CD8-positive, alpha-beta memory T cell (primary cell): Measurements from ENCODE around the gene IL1F10. TPM values are rescaled to one million over a fixed set of nuclear protein-coding genes. Genes with fewer than 3 reads are reported as not detected.
A peak's percentile ranks its signal among the peaks of the same experiment; 100 is the strongest.

Experiments used
- CTCF ChIA-PET: fragments of 350-600 bp; sonication (Branson Sonifier 250); formaldehyde crosslinking; loops from one replicate; lab custom pipeline; 2021; ENCODE audit warnings: antibody characterized with exemption; lab: Charles Lee
- POLR2A ChIA-PET: fragments of 350-600 bp; sonication (Branson Sonifier 250); formaldehyde crosslinking; loops from one replicate; lab custom pipeline; 2021; ENCODE audit warnings: antibody characterized with exemption; lab: Charles Lee
- DNase-seq, 5 donors: peaks; one replicate each; pipeline versions ENCODE4 v3.0.0 to v3.0.0-alpha.2; 2020 to 2022; ENCODE audit warnings: mixed read lengths in 1 of 5
- H3K27ac ChIP-seq: one replicate; pipeline ENCODE4 v1.7.0; 2013; ENCODE audit warnings: low read depth, mild to moderate bottlenecking, low read length, moderate library complexity
- H3K27me3 ChIP-seq: 2 replicates; pipeline ENCODE4 v1.7.0; 2013; ENCODE audit warnings: low read length, mild to moderate bottlenecking; ENCODE audit not compliant: insufficient read depth, poor library complexity, severe bottlenecking
- H3K36me3 ChIP-seq: 2 replicates; pipeline ENCODE4 v1.7.0; 2013; ENCODE audit warnings: mild to moderate bottlenecking, low read length, moderate library complexity; ENCODE audit not compliant: insufficient read depth
- H3K4me1 ChIP-seq: 2 replicates; pipeline ENCODE4 v1.7.0; 2013; ENCODE audit warnings: mild to moderate bottlenecking, low read length, moderate library complexity; ENCODE audit not compliant: insufficient read depth
- H3K4me3 ChIP-seq: 2 replicates; pipeline ENCODE4 v1.7.0; 2013; ENCODE audit warnings: mild to moderate bottlenecking, low read length
- H3K9me3 ChIP-seq: 2 replicates; pipeline ENCODE4 v1.7.0; 2013; ENCODE audit warnings: mild to moderate bottlenecking, low read length
- H3K27ac Mint-ChIP-seq, 8 donors: one replicate each; pipeline ENCODE4 v1.8.0; 2020 to 2021; ENCODE audit warnings: mixed read lengths in 8 of 8, mild to moderate bottlenecking in 6 of 8, inconsistent platforms in 3 of 8, moderate library complexity in 3 of 8
- H3K27me3 Mint-ChIP-seq, 2 donors: one replicate each; pipeline ENCODE4 v1.8.0; 2020 to 2021; ENCODE audit warnings: mixed read lengths in 2 of 2, mild to moderate bottlenecking in 1 of 2, moderate library complexity in 1 of 2
- H3K36me3 Mint-ChIP-seq, 3 donors: one replicate each; pipeline ENCODE4 v1.8.0; 2020 to 2021; ENCODE audit warnings: mixed read lengths in 3 of 3, inconsistent platforms in 1 of 3, mild to moderate bottlenecking in 1 of 3
- H3K4me1 Mint-ChIP-seq, 3 donors: one replicate each; pipeline ENCODE4 v1.8.0; 2020 to 2021; ENCODE audit warnings: mixed read lengths in 3 of 3, inconsistent platforms in 1 of 3, mild to moderate bottlenecking in 1 of 3
- H3K4me3 Mint-ChIP-seq, 7 donors: one replicate each; pipeline ENCODE4 v1.8.0; 2020 to 2021; ENCODE audit warnings: mixed read lengths in 7 of 7, mild to moderate bottlenecking in 6 of 7, moderate library complexity in 4 of 7, inconsistent platforms in 2 of 7
- H3K9me3 Mint-ChIP-seq, 5 donors: one replicate each; pipeline ENCODE4 v1.8.0; 2020 to 2022; ENCODE audit warnings: mixed read lengths in 5 of 5, mild to moderate bottlenecking in 3 of 5, moderate library complexity in 2 of 5, inconsistent platforms in 1 of 5
- polyA plus RNA-seq: library from polyadenylated mRNA; unstranded; fragments of 300-500 nt; fragmentation: Illumina TruSeq; gene quantifications from one replicate; pipeline ENCODE4 v1.2.3, GENCODE V29; 2021
- total RNA-seq, 2 experiments: library from RNA; stranded (reverse); gene quantifications; one replicate each; pipeline ENCODE4 v1.2.3, GENCODE V29; 2021

IL1F10 gene
- total and polyA plus RNA-seq, 3 experiments from 2014 or later = not detected

- Mint-ChIP-seq H3K4me3 (peak overlapping the region; percentile 6 to 70 (median 66)), H3K9me3 (peaks cover 0 to 17% (median 4%) of the 10 kb centered on the region in 5 donors), H3K27me3 (peaks cover 7 to 14% of the 10 kb centered on the region in 2 donors), H3K27ac (peak overlapping the region in 7 of 8 donors; percentile 8 to 65 (median 23)), H3K4me1 (peaks cover 11 to 12% (median 12%) of the 10 kb centered on the region in 3 donors), H3K36me3 (peaks cover 0 to 9% (median 0%) of the 10 kb centered on the region in 3 donors)
- no peaks in the 10 kb centered on the region for H3K27me3 ChIP-seq
- peaks cover 5% of the 10 kb centered on the region for H3K4me1 ChIP-seq
- no peak overlapping the region for H3K27ac ChIP-seq
- no peaks in the 10 kb centered on the region for H3K36me3 ChIP-seq
- peak overlapping the region; percentile 32 for H3K4me3 ChIP-seq
- no peaks in the 10 kb centered on the region for H3K9me3 ChIP-seq
- POLR2A ChIA-PET = no interaction called here
- DNase-seq = peak in 1 of 5 donors; percentile 28
- CTCF ChIA-PET = no interaction called here
Measured at GRCh38 chr2:113098041-113098440, 30.3 kb downstream of the IL1F10 start.

GRCh38 chr2:113098532-113098931 is 30.8 kb downstream of the IL1F10 start:
- H3K4me3 Mint-ChIP-seq = peak overlapping the region in 5 of 7 donors; percentile 6 to 70 (median 66)
- H3K36me3 ChIP-seq = no peaks in the 10 kb centered on the region
- H3K27ac Mint-ChIP-seq = peak overlapping the region in 4 of 8 donors; percentile 8 to 64 (median 29)
- no peak for DNase-seq
- peaks cover 0 to 9% (median 0%) of the 10 kb centered on the region in 3 donors for H3K36me3 Mint-ChIP-seq
- H3K4me3 ChIP-seq = peak overlapping the region; percentile 32
- ChIA-PET CTCF (no interaction called here), POLR2A (no interaction called here)
- H3K27me3 Mint-ChIP-seq = peaks cover 6 to 14% of the 10 kb centered on the region in 2 donors
- peaks cover 0 to 17% (median 4%) of the 10 kb centered on the region in 5 donors for H3K9me3 Mint-ChIP-seq
- H3K4me1 Mint-ChIP-seq = peaks cover 11 to 12% (median 12%) of the 10 kb centered on the region in 3 donors
- no peak overlapping the region for H3K27ac ChIP-seq
- H3K27me3 ChIP-seq = no peaks in the 10 kb centered on the region
- H3K9me3 ChIP-seq = no peaks in the 10 kb centered on the region
- peaks cover 5% of the 10 kb centered on the region for H3K4me1 ChIP-seq

- Mint-ChIP-seq H3K27me3 (peaks cover 0 to 4% of the 10 kb centered on the region in 2 donors), H3K9me3 (peaks cover 0 to 7% (median 0%) of the 10 kb centered on the region in 5 donors), H3K36me3 (peaks cover 0 to 9% (median 1%) of the 10 kb centered on the region in 3 donors), H3K4me1 (peaks cover 11 to 12% (median 12%) of the 10 kb centered on the region in 3 donors), H3K27ac (no peak overlapping the region), H3K4me3 (no peak overlapping the region)
- ChIA-PET POLR2A (no interaction called here), CTCF (no interaction called here)
- Histone ChIP-seq H3K4me1 (peaks cover 5% of the 10 kb centered on the region), H3K9me3 (no peaks in the 10 kb centered on the region), H3K4me3 (no peak overlapping the region), H3K36me3 (no peaks in the 10 kb centered on the region), H3K27me3 (no peaks in the 10 kb centered on the region), H3K27ac (no peak overlapping the region)
- DNase-seq = no peak
Measured at GRCh38 chr2:113102133-113102532, 34.4 kb downstream of the IL1F10 start.

- peaks cover 0 to 5% of the 10 kb centered on the region in 2 donors for H3K27me3 Mint-ChIP-seq
- H3K4me1 Mint-ChIP-seq = peaks cover 2 to 3% (median 3%) of the 10 kb centered on the region in 3 donors
- no peak overlapping the region for H3K27ac Mint-ChIP-seq
- H3K4me3 ChIP-seq = no peak overlapping the region
- H3K36me3 Mint-ChIP-seq = peaks cover 0 to 9% (median 1%) of the 10 kb centered on the region in 3 donors
- CTCF ChIA-PET = no interaction called here
- H3K9me3 ChIP-seq = no peaks in the 10 kb centered on the region
- peaks cover 2% of the 10 kb centered on the region for H3K4me1 ChIP-seq
- peaks cover 0 to 2% (median 0%) of the 10 kb centered on the region in 5 donors for H3K9me3 Mint-ChIP-seq
- POLR2A ChIA-PET = no interaction called here
- no peaks in the 10 kb centered on the region for H3K36me3 ChIP-seq
- no peaks in the 10 kb centered on the region for H3K27me3 ChIP-seq
- H3K27ac ChIP-seq = no peak overlapping the region
- DNase-seq = no peak
- no peak overlapping the region for H3K4me3 Mint-ChIP-seq
Measured at GRCh38 chr2:113103277-113103676, 35.5 kb downstream of the IL1F10 start.

- CTCF ChIA-PET = interaction anchor here (1.0 to 1.5 kb wide), 2 partner anchors 24 to 32 kb away, joined by 3 read pairs; no protein-coding TSS in a partner anchor
- H3K27ac Mint-ChIP-seq = no peak overlapping the region
Measured at GRCh38 chr2:113104054-113104611, 36.4 kb downstream of the IL1F10 start.

GRCh38 chr2:113105047-113105785 is 37.4 kb downstream of the IL1F10 start:
- Histone ChIP-seq H3K27ac (no peak overlapping the region), H3K36me3 (no peaks in the 10 kb centered on the region), H3K9me3 (no peaks in the 10 kb centered on the region), H3K27me3 (no peaks in the 10 kb centered on the region), H3K4me1 (no peaks in the 10 kb centered on the region), H3K4me3 (no peak overlapping the region)
- Mint-ChIP-seq H3K9me3 (peaks cover 0 to 2% (median 0%) of the 10 kb centered on the region in 5 donors), H3K4me3 (no peak overlapping the region), H3K4me1 (no peaks in the 10 kb centered on the region), H3K36me3 (peaks cover 0 to 9% (median 1%) of the 10 kb centered on the region in 3 donors), H3K27ac (no peak overlapping the region), H3K27me3 (peaks cover 5 to 12% of the 10 kb centered on the region in 2 donors)
- ChIA-PET POLR2A (no interaction called here), CTCF (interaction anchor here (1.0 to 1.5 kb wide), 2 partner anchors 25 to 31 kb away, joined by 3 read pairs; no protein-coding TSS in a partner anchor)
- DNase-seq = no peak

More at GRCh38 chr2:113104054-113104611, 36.4 kb downstream of the IL1F10 start:
- Mint-ChIP-seq H3K27me3 (peaks cover 2 to 11% of the 10 kb centered on the region in 2 donors), H3K4me1 (no peaks in the 10 kb centered on the region), H3K4me3 (no peak overlapping the region), H3K9me3 (peaks cover 0 to 2% (median 0%) of the 10 kb centered on the region in 5 donors), H3K36me3 (peaks cover 0 to 9% (median 1%) of the 10 kb centered on the region in 3 donors)
- Histone ChIP-seq H3K4me3 (no peak overlapping the region), H3K36me3 (no peaks in the 10 kb centered on the region), H3K9me3 (no peaks in the 10 kb centered on the region), H3K4me1 (no peaks in the 10 kb centered on the region), H3K27me3 (no peaks in the 10 kb centered on the region), H3K27ac (no peak overlapping the region)
- POLR2A ChIA-PET = no interaction called here
- no peak for DNase-seq

- no peaks in the 10 kb centered on the region for H3K9me3 Mint-ChIP-seq
- Histone ChIP-seq H3K27me3 (no peaks in the 10 kb centered on the region), H3K27ac (no peak overlapping the region), H3K9me3 (no peaks in the 10 kb centered on the region), H3K4me3 (no peak overlapping the region), H3K36me3 (no peaks in the 10 kb centered on the region), H3K4me1 (peaks cover 5% of the 10 kb centered on the region)
- peaks cover 0 to 1% (median 0%) of the 10 kb centered on the region in 3 donors for H3K36me3 Mint-ChIP-seq
- CTCF ChIA-PET = no interaction called here
- peaks cover 5 to 19% of the 10 kb centered on the region in 2 donors for H3K27me3 Mint-ChIP-seq
- H3K27ac Mint-ChIP-seq = no peak overlapping the region
- H3K4me1 Mint-ChIP-seq = peaks cover 0 to 5% (median 4%) of the 10 kb centered on the region in 3 donors
- no peak overlapping the region for H3K4me3 Mint-ChIP-seq
- POLR2A ChIA-PET = no interaction called here
- no peak for DNase-seq
Measured at GRCh38 chr2:113111121-113111520, 43.4 kb downstream of the IL1F10 start.

GRCh38 chr2:113111823-113112287 is 44.1 kb downstream of the IL1F10 start:
- Mint-ChIP-seq H3K9me3 (no peaks in the 10 kb centered on the region), H3K4me1 (peaks cover 0 to 11% (median 8%) of the 10 kb centered on the region in 3 donors), H3K27me3 (peaks cover 6 to 18% of the 10 kb centered on the region in 2 donors), H3K27ac (no peak overlapping the region), H3K36me3 (peaks cover 0 to 1% (median 0%) of the 10 kb centered on the region in 3 donors), H3K4me3 (no peak overlapping the region)
- no peak for DNase-seq
- no peaks in the 10 kb centered on the region for H3K9me3 ChIP-seq
- H3K4me3 ChIP-seq = no peak overlapping the region
- CTCF ChIA-PET = no interaction called here
- no peaks in the 10 kb centered on the region for H3K27me3 ChIP-seq
- no peaks in the 10 kb centered on the region for H3K36me3 ChIP-seq
- H3K4me1 ChIP-seq = peaks cover 12% of the 10 kb centered on the region
- POLR2A ChIA-PET = no interaction called here
- no peak overlapping the region for H3K27ac ChIP-seq
